G401.6 (cell line): ENCODE measurements around the gene FANCM.
"Not testable (repeated sequence)": the region's sequence is repeated elsewhere in the genome, so short reads cannot be mapped to it uniquely, and the experiment has no call there.

Experiments used
- FAIRE-seq: peaks from 2 replicates; lab custom pipeline; 2012; peaks lifted over from hg19 to GRCh38; lab: Jason Lieb, UNC

Gene FANCM

GRCh38 chr14:45145214-45145613 lies 9.5 kb downstream of the FANCM start:
- FAIRE-seq, result no peak

- FAIRE-seq, result no peak
These were observed 13.9 kb downstream of the FANCM start for GRCh38 chr14:45149602-45150001.

- no peak for FAIRE-seq
These were observed 14.7 kb downstream of the FANCM start for GRCh38 chr14:45150386-45150890.

GRCh38 chr14:45156067-45156466 lies 20.3 kb downstream of the FANCM start:
- no peak for FAIRE-seq

- no peak for FAIRE-seq
These were observed 34.2 kb downstream of the FANCM start for GRCh38 chr14:45169906-45170305.

GRCh38 chr14:45177076-45177475 lies 41.3 kb downstream of the FANCM start:
- FAIRE-seq, result no peak

- peak; percentile 53 for FAIRE-seq
These were observed 45.6 kb downstream of the FANCM start for GRCh38 chr14:45181329-45181728.

- peak; percentile 51 for FAIRE-seq
These were observed 46.1 kb downstream of the FANCM start for GRCh38 chr14:45181806-45182205.

- FAIRE-seq, result peak; percentile 63
These were observed 49.5 kb downstream of the FANCM start for GRCh38 chr14:45185100-45185814.

GRCh38 chr14:45194964-45195363 lies 59.2 kb downstream of the FANCM start:
- FAIRE-seq, result no peak

GRCh38 chr14:45198551-45198950 lies 62.8 kb downstream of the FANCM start:
- no peak for FAIRE-seq

GRCh38 chr14:45199230-45199629 lies 63.5 kb downstream of the FANCM start:
- FAIRE-seq, result no peak

- no peak for FAIRE-seq
These were observed 66.2 kb downstream of the FANCM start for GRCh38 chr14:45201905-45202304.

GRCh38 chr14:45204241-45204640 lies 68.5 kb downstream of the FANCM start:
- no peak for FAIRE-seq

- FAIRE-seq, result no peak
These were observed 74.4 kb downstream of the FANCM start for GRCh38 chr14:45210159-45210558.

GRCh38 chr14:45211295-45211694 lies 75.6 kb downstream of the FANCM start:
- no peak for FAIRE-seq

- FAIRE-seq, result no peak
These were observed 76.5 kb downstream of the FANCM start for GRCh38 chr14:45212231-45212630.

GRCh38 chr14:45213716-45214115 lies 78.0 kb downstream of the FANCM start:
- FAIRE-seq, result not testable (repeated sequence)

GRCh38 chr14:45214341-45214740 lies 78.6 kb downstream of the FANCM start:
- FAIRE-seq, result not testable (repeated sequence)

- FAIRE-seq, result no peak
These were observed 86.9 kb downstream of the FANCM start for GRCh38 chr14:45222485-45223262.

- FAIRE-seq, result no peak
These were observed 91.8 kb downstream of the FANCM start for GRCh38 chr14:45227566-45227965.

GRCh38 chr14:45238988-45239387 lies 103.3 kb downstream of the FANCM start:
- no peak for FAIRE-seq

GRCh38 chr14:45242706-45243105 lies 107.0 kb downstream of the FANCM start:
- FAIRE-seq, result no peak

GRCh38 chr14:45246151-45246550 lies 110.4 kb downstream of the FANCM start:
- no peak for FAIRE-seq
